Panc1 (cell line): ENCODE data around the gene STARD13. TPM values are rescaled to one million over a fixed set of nuclear protein-coding genes. Genes with fewer than 3 reads are reported as not detected.

Experiments
- ATAC-seq: fragments of 200-7000 bp; cut with Tn5 transposase; 2 replicates; pipeline ENCODE4 v1.9.1; 2020; ENCODE audit warnings: mild to moderate bottlenecking, moderate library complexity
- BruUV-seq: library from RNA; stranded (reverse); fragments of 400-500 nt; replicated peaks from 2 replicates; lab custom pipeline; 2021; lab: Mats Ljungman, UMichigan
- CTCF ChIA-PET: fragments of 300-600 bp; sonication (Branson Sonifier 250); formaldehyde crosslinking; loops from one replicate; lab custom pipeline; 2022; ENCODE audit warnings: antibody characterized with exemption; lab: Charles Lee
- POLR2A ChIA-PET: fragments of 300-600 bp; sonication (Branson Sonifier 250); formaldehyde crosslinking; loops from one replicate; lab custom pipeline; 2022; ENCODE audit warnings: antibody characterized with exemption; lab: Charles Lee
- DNase-seq: peaks from one replicate; pipeline ENCODE4 v3.0.0-alpha.2; 2010; ENCODE audit warnings: low read depth, low spot score
- H3K27ac ChIP-seq: 2 replicates; pipeline ENCODE4 v1.5.1; 2011; ENCODE audit warnings: mild to moderate bottlenecking, low read length, inconsistent platforms
- H3K27me3 ChIP-seq: fragments of 200-500 bp; sonication (Bioruptor generic); 2 replicates; pipeline ENCODE4 v1.6.0; 2014; ENCODE audit warnings: low read length, inconsistent platforms; ENCODE audit not compliant: control insufficient read depth, insufficient read depth
- H3K36me3 ChIP-seq: fragments of 200-500 bp; sonication (Bioruptor generic); 2 replicates; pipeline ENCODE4 v1.5.1; 2014; ENCODE audit warnings: inconsistent platforms, mild to moderate bottlenecking, low read length, moderate library complexity; ENCODE audit not compliant: control insufficient read depth, insufficient read depth
- H3K4me1 ChIP-seq: 2 replicates; pipeline ENCODE4 v1.5.1; 2011; ENCODE audit warnings: inconsistent platforms, mild to moderate bottlenecking, low read length, moderate library complexity; ENCODE audit not compliant: control insufficient read depth, insufficient read depth
- H3K4me3 ChIP-seq, 2 experiments: 2 replicates each; pipeline ENCODE4 v1.5.1; 2011 to 2012; ENCODE audit warnings: low read depth in 2 of 2, low read length in 2 of 2, mild to moderate bottlenecking in 2 of 2, inconsistent platforms in 1 of 2, moderate library complexity in 1 of 2
- H3K9me3 ChIP-seq: fragments of 200-500 bp; sonication (Bioruptor generic); 2 replicates; pipeline ENCODE4 v1.5.1; 2014; ENCODE audit warnings: low read depth, mild to moderate bottlenecking, inconsistent platforms, low read length, moderate library complexity; ENCODE audit not compliant: control insufficient read depth, insufficient read depth
- POLR2AphosphoS5 ChIP-seq: IDR thresholded peaks from 2 replicates; pipeline ENCODE4 v1.6.1; 2012; ENCODE audit warnings: mild to moderate bottlenecking, low read depth, low read length, moderate library complexity
- SIN3A ChIP-seq: IDR thresholded peaks from 2 replicates; pipeline ENCODE4 v1.6.1; 2012; ENCODE audit warnings: low read depth, mild to moderate bottlenecking, low read length, moderate library complexity, borderline replicate concordance; ENCODE audit not compliant: insufficient read depth
- TCF7L2 ChIP-seq: IDR thresholded peaks from 2 replicates; pipeline ENCODE4 v1.6.1; 2011; ENCODE audit warnings: mild to moderate bottlenecking, low read depth, low read length, inconsistent platforms
- in situ Hi-C: cut with HindIII; loops from 2 replicates; pipeline ENCODE4 v1.10.0; 2016; ENCODE audit warnings: low sequenced_read_pairs, low pct_unique_long_range_greater_than_20kb
- intact Hi-C: fragments of 100-400 bp; cut with micrococcal nuclease; formaldehyde crosslinking; loops from one replicate; pipeline ENCODE4 v1.10.0; 2022; ENCODE audit not compliant: unreplicated experiment
- total RNA-seq: library from RNA; stranded (reverse); gene quantifications from one replicate; pipeline ENCODE4 v1.2.1, GENCODE V29; 2021; ENCODE audit not compliant: unreplicated experiment
- TF ChIP-seq, protein P1 (sequence below): fragments of 450-650 bp; IDR thresholded peaks from 2 replicates; pipeline ENCODE4 v1.5.1; 2017; ENCODE audit warnings: mild to moderate bottlenecking
- TF ChIP-seq, protein P2 (sequence below), 2 experiments: IDR thresholded peaks; 2 replicates each; pipeline ENCODE4 v1.6.1; 2011 to 2012; ENCODE audit warnings: low read depth in 2 of 2, control low read depth in 1 of 2, low read length in 1 of 2, mild to moderate bottlenecking in 1 of 2, moderate library complexity in 1 of 2; ENCODE audit not compliant: insufficient read depth in 1 of 2

STARD13 gene
- total RNA-seq, 1 experiment from 2014 or later: 6.5 TPM

DNA sequence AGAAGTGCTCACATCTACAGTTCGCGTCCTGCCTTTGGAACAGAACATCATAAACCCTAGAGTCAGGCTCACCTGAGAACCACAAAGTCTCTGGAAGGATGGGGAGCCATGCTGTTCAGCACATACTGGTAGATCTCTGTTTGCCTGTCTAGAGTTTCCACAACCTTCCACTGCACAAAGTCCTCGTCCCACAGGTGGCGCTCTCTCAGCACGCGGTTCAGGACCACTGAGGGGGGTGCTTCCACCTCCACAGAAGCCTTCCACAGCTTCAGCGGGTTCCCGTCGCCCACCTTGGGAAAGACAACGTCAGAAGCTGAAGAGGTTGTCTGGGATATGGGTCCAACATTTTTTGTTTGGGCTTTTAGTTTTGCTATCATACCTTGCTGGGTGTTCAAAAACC, 175.8 kb downstream of the STARD13 start:
- in situ Hi-C loops (no loop called here), intact Hi-C loops (no loop called here)
- ChIA-PET POLR2A (no interaction called here), CTCF (no interaction called here)
- Histone ChIP-seq H3K36me3 (no peaks in the 10 kb centered on the region), H3K4me3 (no peak overlapping the region), H3K9me3 (no peaks in the 10 kb centered on the region), H3K4me1 (no peaks in the 10 kb centered on the region), H3K27me3 (no peaks in the 10 kb centered on the region), H3K27ac (no peak overlapping the region)
- ATAC-seq: no peak
- no TSS peak for BruUV-seq
- TF ChIP-seq POLR2AphosphoS5 (no peak), TCF7L2 (no peak)
- TF ChIP-seq, protein P1, sequence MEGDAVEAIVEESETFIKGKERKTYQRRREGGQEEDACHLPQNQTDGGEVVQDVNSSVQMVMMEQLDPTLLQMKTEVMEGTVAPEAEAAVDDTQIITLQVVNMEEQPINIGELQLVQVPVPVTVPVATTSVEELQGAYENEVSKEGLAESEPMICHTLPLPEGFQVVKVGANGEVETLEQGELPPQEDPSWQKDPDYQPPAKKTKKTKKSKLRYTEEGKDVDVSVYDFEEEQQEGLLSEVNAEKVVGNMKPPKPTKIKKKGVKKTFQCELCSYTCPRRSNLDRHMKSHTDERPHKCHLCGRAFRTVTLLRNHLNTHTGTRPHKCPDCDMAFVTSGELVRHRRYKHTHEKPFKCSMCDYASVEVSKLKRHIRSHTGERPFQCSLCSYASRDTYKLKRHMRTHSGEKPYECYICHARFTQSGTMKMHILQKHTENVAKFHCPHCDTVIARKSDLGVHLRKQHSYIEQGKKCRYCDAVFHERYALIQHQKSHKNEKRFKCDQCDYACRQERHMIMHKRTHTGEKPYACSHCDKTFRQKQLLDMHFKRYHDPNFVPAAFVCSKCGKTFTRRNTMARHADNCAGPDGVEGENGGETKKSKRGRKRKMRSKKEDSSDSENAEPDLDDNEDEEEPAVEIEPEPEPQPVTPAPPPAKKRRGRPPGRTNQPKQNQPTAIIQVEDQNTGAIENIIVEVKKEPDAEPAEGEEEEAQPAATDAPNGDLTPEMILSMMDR: peak; percentile 44
- DNase-seq: peak; percentile 10

DNA sequence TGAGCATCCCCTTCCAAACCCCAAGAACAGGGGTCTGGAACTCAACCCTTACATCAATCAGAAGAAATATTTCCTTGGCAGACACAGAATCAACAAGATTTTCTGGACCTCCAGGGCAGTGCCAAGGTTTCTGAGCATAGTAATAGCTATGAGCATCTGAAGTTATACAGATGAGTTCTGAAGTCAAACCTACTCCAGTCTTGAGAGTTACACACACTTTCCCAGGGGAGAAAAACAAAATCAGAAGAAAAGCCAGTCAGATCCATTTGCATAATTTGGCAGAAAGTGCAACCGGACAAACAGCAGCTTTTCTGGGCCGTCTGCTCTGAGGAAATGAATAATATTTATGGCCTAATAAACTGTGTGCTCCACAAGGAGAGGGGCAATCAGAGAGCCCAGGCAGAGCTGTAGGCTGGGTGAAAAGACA, 176.3 kb downstream of the STARD13 start:
- DNase-seq (no peak), ATAC-seq (no peak)
- Histone ChIP-seq H3K27me3 (no peaks in the 10 kb centered on the region), H3K4me3 (no peak overlapping the region), H3K4me1 (no peaks in the 10 kb centered on the region), H3K36me3 (no peaks in the 10 kb centered on the region), H3K9me3 (no peaks in the 10 kb centered on the region), H3K27ac (no peak overlapping the region)
- no TSS peak for BruUV-seq
- POLR2A ChIA-PET: no interaction called here
- intact Hi-C loops: no loop called here
- TF ChIP-seq, protein P2, sequence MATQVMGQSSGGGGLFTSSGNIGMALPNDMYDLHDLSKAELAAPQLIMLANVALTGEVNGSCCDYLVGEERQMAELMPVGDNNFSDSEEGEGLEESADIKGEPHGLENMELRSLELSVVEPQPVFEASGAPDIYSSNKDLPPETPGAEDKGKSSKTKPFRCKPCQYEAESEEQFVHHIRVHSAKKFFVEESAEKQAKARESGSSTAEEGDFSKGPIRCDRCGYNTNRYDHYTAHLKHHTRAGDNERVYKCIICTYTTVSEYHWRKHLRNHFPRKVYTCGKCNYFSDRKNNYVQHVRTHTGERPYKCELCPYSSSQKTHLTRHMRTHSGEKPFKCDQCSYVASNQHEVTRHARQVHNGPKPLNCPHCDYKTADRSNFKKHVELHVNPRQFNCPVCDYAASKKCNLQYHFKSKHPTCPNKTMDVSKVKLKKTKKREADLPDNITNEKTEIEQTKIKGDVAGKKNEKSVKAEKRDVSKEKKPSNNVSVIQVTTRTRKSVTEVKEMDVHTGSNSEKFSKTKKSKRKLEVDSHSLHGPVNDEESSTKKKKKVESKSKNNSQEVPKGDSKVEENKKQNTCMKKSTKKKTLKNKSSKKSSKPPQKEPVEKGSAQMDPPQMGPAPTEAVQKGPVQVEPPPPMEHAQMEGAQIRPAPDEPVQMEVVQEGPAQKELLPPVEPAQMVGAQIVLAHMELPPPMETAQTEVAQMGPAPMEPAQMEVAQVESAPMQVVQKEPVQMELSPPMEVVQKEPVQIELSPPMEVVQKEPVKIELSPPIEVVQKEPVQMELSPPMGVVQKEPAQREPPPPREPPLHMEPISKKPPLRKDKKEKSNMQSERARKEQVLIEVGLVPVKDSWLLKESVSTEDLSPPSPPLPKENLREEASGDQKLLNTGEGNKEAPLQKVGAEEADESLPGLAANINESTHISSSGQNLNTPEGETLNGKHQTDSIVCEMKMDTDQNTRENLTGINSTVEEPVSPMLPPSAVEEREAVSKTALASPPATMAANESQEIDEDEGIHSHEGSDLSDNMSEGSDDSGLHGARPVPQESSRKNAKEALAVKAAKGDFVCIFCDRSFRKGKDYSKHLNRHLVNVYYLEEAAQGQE (IDR thresholded peaks at IDR 0.05; ENCODE audit: insufficient read depth in 1 of 2, low read depth in 2 of 2, low read length in 1 of 2): no peak
- no peak for TF ChIP-seq TCF7L2
- in situ Hi-C loops: no loop called here
- CTCF ChIA-PET: no interaction called here

DNA sequence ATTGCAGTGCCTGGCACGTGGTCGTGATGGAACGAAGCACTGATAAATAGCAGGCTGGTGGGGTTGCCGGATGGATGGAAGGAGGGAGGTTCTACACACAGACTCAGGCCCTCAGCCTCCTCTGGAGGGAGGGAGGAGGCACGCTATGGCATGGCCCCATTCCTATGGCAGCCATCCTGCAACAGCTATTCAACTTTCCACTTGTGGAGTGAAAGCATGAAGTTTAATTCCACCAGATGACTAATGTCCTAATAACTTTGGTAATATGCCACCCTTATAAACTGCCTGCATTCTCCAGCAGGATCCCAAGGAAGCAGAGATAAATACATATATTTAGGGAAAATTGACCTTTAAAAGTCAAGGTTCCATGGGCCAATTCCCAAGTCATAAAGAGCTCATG, 176.9 kb downstream of the STARD13 start:
- CTCF ChIA-PET: no interaction called here
- no peak overlapping the region for H3K27ac ChIP-seq

More for the DNA sequence above, 176.9 kb downstream of the STARD13 start:
- H3K36me3 ChIP-seq: no peaks in the 10 kb centered on the region
- H3K4me1 ChIP-seq: no peaks in the 10 kb centered on the region
- DNase-seq (no peak), ATAC-seq (no peak)
- in situ Hi-C loops: no loop called here
- no peak overlapping the region for H3K4me3 ChIP-seq
- H3K9me3 ChIP-seq: no peaks in the 10 kb centered on the region
- POLR2A ChIA-PET: no interaction called here
- no peak for TF ChIP-seq POLR2AphosphoS5
- TF ChIP-seq, protein P1: no peak
- no peak for TF ChIP-seq SIN3A
- intact Hi-C loops: no loop called here
- BruUV-seq: no TSS peak
- no peaks in the 10 kb centered on the region for H3K27me3 ChIP-seq
